Measurements from ENCODE around the gene CACNA1F. TPM values are rescaled to one million over a fixed set of nuclear protein-coding genes. Genes with fewer than 3 reads are reported as not detected.
A peak's percentile ranks its signal among the peaks of the same experiment; 100 is the strongest.

The CACNA1F gene
- total and polyA plus RNA-seq, 10 of the 15 experiments (the other 5 are each of a cell fraction or from before 2014, with no cell fraction given) = 0.01 to 0.32 (median 0.05) TPM; not detected in 5

GRCh38 chrX:49155900-49156837 lies 77.0 kb downstream of the CACNA1F start (continued):
- peak; percentile 40; the same call in 1 of the 2 replicates for TF ChIP-seq MAX (IDR thresholded peaks at IDR 0.05; ENCODE audit: low read depth, low read length)
- TF ChIP-seq CTCF (IDR thresholded peaks at IDR 0.05 in 2 of 3, conservative IDR thresholded peaks at IDR 0.05 in 1 of 3; ENCODE audit: control insufficient read depth in 2 of 3, extremely low read depth in 1 of 3, insufficient read depth in 1 of 3, low read depth in 3 of 3, low read length in 3 of 3) = peak; percentile 57 to 79 (median 58); a peak in 5 of 6 replicates
- peak; percentile 74; the same call in 1 of the 2 replicates for TF ChIP-seq NR2F1 (conservative IDR thresholded peaks at IDR 0.05)
- TF ChIP-seq HSF1 (IDR thresholded peaks at IDR 0.05; ENCODE audit: low read depth, low read length) = no peak
- no peak for TF ChIP-seq STAT3 (IDR thresholded peaks at IDR 0.05; ENCODE audit: low read depth, low read length)
- TF ChIP-seq YY1 (IDR thresholded peaks at IDR 0.05; ENCODE audit: low read depth, low read length) = peak; percentile 44; the same call in 1 of the 2 replicates
- no peak for TF ChIP-seq MXI1 (IDR thresholded peaks at IDR 0.05; ENCODE audit: low read depth, low read length)
- TF ChIP-seq HDGF (IDR thresholded peaks at IDR 0.05) = 0 out of 2 replicates have a peak, but pooled peaks have one; percentile 27
- TF ChIP-seq BACH1 (IDR thresholded peaks at IDR 0.05; ENCODE audit: borderline replicate concordance) = peak; percentile 62; the same call in 1 of the 2 replicates
- TF ChIP-seq NKRF (conservative IDR thresholded peaks at IDR 0.05) = no peak
- no peak for TF ChIP-seq PML (IDR thresholded peaks at IDR 0.05; ENCODE audit: low read length)
- TF ChIP-seq POLR2AphosphoS5 (IDR thresholded peaks at IDR 0.05; ENCODE audit: low read length) = peak; percentile 37; the same call in 1 of the 2 replicates
- TF ChIP-seq ZSCAN29 (IDR thresholded peaks at IDR 0.05) = no peak
- TF ChIP-seq ASH2L (IDR thresholded peaks at IDR 0.05; ENCODE audit: borderline replicate concordance, low read depth) = no peak
- TF ChIP-seq PBX3 (IDR thresholded peaks at IDR 0.05; ENCODE audit: insufficient replicate concordance, low read depth, low read length) = no peak
- TF ChIP-seq USF2 (IDR thresholded peaks at IDR 0.05; ENCODE audit: borderline replicate concordance, low read depth, low read length) = no peak
- 0 out of 2 replicates have a peak, but pooled peaks have one; percentile 32 for TF ChIP-seq NR2C1 (IDR thresholded peaks at IDR 0.05)
- peak; percentile 35; the same call in 1 of the 2 replicates for TF ChIP-seq DPF2 (IDR thresholded peaks at IDR 0.05)
- no peak for TF ChIP-seq IRF5 (IDR thresholded peaks at IDR 0.05; ENCODE audit: borderline replicate concordance)

Measured in GM12878 (cell line).